Measurements from ENCODE around the gene GAS6. TPM values are rescaled to one million over a fixed set of nuclear protein-coding genes. Genes with fewer than 3 reads are reported as not detected.

GAS6 gene
- total and polyA plus RNA-seq, 2 donors (not counting 1 experiment from before 2014, with no cell fraction given), result 0.25 to 0.78 TPM

DNA sequence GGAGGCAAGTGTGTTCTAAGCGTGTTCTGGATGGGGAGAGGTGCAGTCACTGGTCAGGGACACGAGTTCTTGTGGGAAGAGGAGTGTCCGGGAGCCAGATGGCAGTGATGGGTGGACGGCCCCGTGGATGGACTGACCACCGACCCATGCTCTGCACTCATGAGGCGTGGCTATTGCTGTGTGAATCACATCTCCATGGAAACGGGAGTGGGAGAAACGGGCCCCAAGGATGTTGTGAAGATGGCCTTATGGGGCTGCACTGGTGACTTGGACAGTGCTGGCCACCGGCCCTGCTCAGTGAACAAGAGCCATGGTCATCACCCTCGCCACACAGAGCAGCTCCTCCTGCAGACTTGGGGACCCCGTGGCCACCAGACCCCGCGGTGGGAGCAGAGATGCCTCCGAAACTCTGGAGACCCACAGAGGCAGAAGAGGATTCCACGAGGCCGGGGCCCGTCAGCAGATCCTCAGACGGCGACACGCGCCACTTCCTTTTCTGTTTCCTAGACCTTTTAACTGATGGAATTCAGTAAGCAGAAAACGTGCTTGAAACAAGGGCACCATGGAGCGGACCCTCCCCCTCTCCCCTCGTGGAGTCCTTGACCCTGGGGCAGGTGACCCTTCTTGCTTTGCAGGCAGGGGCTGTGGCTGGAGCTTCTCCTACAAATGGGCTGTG, 47.5 kb downstream of the GAS6 start:
- H3K9me3 Mint-ChIP-seq (ENCODE audit: insufficient read depth), result no peaks in the 10 kb centered on the region
- Histone ChIP-seq H3K9me3 (ENCODE audit: control extremely low read depth in 1 of 3, control insufficient read depth in 2 of 3, insufficient read depth in 1 of 3, low read length in 2 of 3) (peaks cover 0 to 16% (median 0%) of the 10 kb centered on the region in 3 donors), H2AFZ (ENCODE audit: insufficient read depth, low read depth, low read length, poor library complexity, severe bottlenecking) (peak overlapping the region; percentile 15), H3K79me2 (ENCODE audit: control insufficient read depth, insufficient read depth, low read length) (peaks cover 49% of the 10 kb centered on the region), H4K20me1 (ENCODE audit: control insufficient read depth, insufficient read depth, low read length, poor library complexity, severe bottlenecking) (peaks cover 55% of the 10 kb centered on the region), H3K4me3 (ENCODE audit: control extremely low read depth in 1 of 5, extremely low read depth in 1 of 5, insufficient read depth in 1 of 5, low read depth in 2 of 5, low read length in 4 of 5) (peak overlapping the region in 4 of 5 experiments; percentile 67 to 79 (median 76)), H3K4me1 (ENCODE audit: control insufficient read depth in 2 of 2, insufficient read depth in 2 of 2, low read length in 2 of 2) (peaks cover 11 to 18% of the 10 kb centered on the region in 2 donors), H3K4me2 (replicated peaks; ENCODE audit: low read depth, low read length, poor library complexity, severe bottlenecking) (peak overlapping the region; percentile 71), H3K9ac (ENCODE audit: low read length) (peak overlapping the region; percentile 65), H3K27me3 (replicated peaks in 1 of 4; ENCODE audit: control extremely low read depth in 1 of 4, control insufficient read depth in 3 of 4, insufficient read depth in 4 of 4, low read length in 3 of 4) (no peaks in the 10 kb centered on the region), H3K36me3 (replicated peaks in 1 of 2; ENCODE audit: control extremely low read depth in 1 of 2, control insufficient read depth in 1 of 2, extremely low read depth in 1 of 2, insufficient read depth in 2 of 2, low read length in 1 of 2) (peaks cover 0 to 3% of the 10 kb centered on the region in 2 experiments), H3K27ac (ENCODE audit: low read length in 2 of 2) (no peak overlapping the region)
- POLR2A ChIA-PET, result no interaction called here
- no peak for DNase-seq
- WGBS (ENCODE audit: insufficient coverage), result 80% methylated on average over 25 of the region's 25 CpGs
- no peaks in the 10 kb centered on the region for H3K27me3 Mint-ChIP-seq
- peak overlapping the region; percentile 99 for H3K4me3 Mint-ChIP-seq
- ATAC-seq (ENCODE audit: low read depth), result no peak
- intact Hi-C loops (cut with micrococcal nuclease), result loop anchor here (5.0 kb wide), 1 partner anchor 316 kb away; the partner anchor contains the start of gene RASA3
- no peak for TF ChIP-seq EZH2 (IDR thresholded peaks at IDR 0.05; ENCODE audit: borderline replicate concordance, insufficient read depth, low read depth, low read length, poor library complexity, severe bottlenecking)
- TF ChIP-seq, protein P1, sequence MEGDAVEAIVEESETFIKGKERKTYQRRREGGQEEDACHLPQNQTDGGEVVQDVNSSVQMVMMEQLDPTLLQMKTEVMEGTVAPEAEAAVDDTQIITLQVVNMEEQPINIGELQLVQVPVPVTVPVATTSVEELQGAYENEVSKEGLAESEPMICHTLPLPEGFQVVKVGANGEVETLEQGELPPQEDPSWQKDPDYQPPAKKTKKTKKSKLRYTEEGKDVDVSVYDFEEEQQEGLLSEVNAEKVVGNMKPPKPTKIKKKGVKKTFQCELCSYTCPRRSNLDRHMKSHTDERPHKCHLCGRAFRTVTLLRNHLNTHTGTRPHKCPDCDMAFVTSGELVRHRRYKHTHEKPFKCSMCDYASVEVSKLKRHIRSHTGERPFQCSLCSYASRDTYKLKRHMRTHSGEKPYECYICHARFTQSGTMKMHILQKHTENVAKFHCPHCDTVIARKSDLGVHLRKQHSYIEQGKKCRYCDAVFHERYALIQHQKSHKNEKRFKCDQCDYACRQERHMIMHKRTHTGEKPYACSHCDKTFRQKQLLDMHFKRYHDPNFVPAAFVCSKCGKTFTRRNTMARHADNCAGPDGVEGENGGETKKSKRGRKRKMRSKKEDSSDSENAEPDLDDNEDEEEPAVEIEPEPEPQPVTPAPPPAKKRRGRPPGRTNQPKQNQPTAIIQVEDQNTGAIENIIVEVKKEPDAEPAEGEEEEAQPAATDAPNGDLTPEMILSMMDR (IDR thresholded peaks at IDR 0.05), result no peak
- CTCF ChIA-PET, result interaction anchor here (0.6 to 1.3 kb wide), 6 partner anchors 294 to 524 kb away, joined by 3 to 4 read pairs (median 4); no protein-coding TSS in a partner anchor
- H3K4me1 Mint-ChIP-seq, result peaks cover 23% of the 10 kb centered on the region
- H3K27ac Mint-ChIP-seq, result peak overlapping the region; percentile 94
